Nephron (organoid): ENCODE results near the gene SETBP1.

Experiments
- H3K27ac Mint-ChIP-seq, 3 experiments: 2 replicates each; pipeline ENCODE4 v1.8.0; 2020; ENCODE audit warnings: mixed read lengths in 3 of 3, mild to moderate bottlenecking in 2 of 3, moderate library complexity in 1 of 3
- H3K27me3 Mint-ChIP-seq: 2 replicates; pipeline ENCODE4 v1.8.0; 2021; ENCODE audit warnings: low read depth, mild to moderate bottlenecking, moderate library complexity, mixed read lengths
- H3K36me3 Mint-ChIP-seq: 2 replicates; pipeline ENCODE4 v1.8.0; 2020; ENCODE audit warnings: low read depth, mixed read lengths
- H3K4me1 Mint-ChIP-seq: 2 replicates; pipeline ENCODE4 v1.8.0; 2020; ENCODE audit warnings: mixed read lengths
- H3K4me3 Mint-ChIP-seq, 3 experiments: 2 replicates each; pipeline ENCODE4 v1.8.0; 2020; ENCODE audit warnings: mild to moderate bottlenecking in 3 of 3, mixed read lengths in 3 of 3, moderate library complexity in 2 of 3
- H3K9me3 Mint-ChIP-seq: 2 replicates; pipeline ENCODE4 v1.8.0; 2020; ENCODE audit warnings: mixed read lengths
- TF ChIP-seq, protein P1 (sequence below), 3 experiments: fragments of 200-600 bp; sonication (generic); IDR thresholded peaks; one replicate each; pipeline ENCODE4 v1.5.0; 2021; ENCODE audit warnings: antibody characterized with exemption in 3 of 3; ENCODE audit not compliant: unreplicated experiment in 3 of 3

Gene SETBP1

DNA sequence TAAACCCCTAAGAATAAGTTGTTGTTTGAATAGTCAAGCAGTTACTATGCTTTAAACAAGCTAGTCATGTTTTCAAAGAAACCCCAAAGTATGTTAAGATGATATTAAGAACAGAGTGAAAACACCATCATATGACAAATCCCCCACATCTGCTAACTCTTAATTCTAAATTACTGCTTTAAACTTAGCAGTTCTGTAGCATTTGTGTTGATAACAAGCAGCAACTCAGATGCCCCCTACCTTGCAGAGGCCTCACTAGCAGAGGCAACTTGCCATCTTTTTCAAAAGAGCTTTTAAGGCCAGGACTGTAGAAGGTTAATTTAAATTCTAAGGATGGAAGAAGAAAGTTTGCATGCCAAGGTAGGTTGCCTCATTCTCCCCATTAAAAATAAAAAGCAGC, 376.2 kb downstream of the SETBP1 start:
- peak overlapping the region; percentile 67 to 91 (median 81) for H3K27ac Mint-ChIP-seq
- H3K36me3 Mint-ChIP-seq, result peaks cover 41% of the 10 kb centered on the region
- TF ChIP-seq, protein P1, sequence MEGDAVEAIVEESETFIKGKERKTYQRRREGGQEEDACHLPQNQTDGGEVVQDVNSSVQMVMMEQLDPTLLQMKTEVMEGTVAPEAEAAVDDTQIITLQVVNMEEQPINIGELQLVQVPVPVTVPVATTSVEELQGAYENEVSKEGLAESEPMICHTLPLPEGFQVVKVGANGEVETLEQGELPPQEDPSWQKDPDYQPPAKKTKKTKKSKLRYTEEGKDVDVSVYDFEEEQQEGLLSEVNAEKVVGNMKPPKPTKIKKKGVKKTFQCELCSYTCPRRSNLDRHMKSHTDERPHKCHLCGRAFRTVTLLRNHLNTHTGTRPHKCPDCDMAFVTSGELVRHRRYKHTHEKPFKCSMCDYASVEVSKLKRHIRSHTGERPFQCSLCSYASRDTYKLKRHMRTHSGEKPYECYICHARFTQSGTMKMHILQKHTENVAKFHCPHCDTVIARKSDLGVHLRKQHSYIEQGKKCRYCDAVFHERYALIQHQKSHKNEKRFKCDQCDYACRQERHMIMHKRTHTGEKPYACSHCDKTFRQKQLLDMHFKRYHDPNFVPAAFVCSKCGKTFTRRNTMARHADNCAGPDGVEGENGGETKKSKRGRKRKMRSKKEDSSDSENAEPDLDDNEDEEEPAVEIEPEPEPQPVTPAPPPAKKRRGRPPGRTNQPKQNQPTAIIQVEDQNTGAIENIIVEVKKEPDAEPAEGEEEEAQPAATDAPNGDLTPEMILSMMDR (IDR thresholded peaks at IDR 0.05; ENCODE audit: unreplicated experiment in 3 of 3), result no peak
- peaks cover 48% of the 10 kb centered on the region for H3K4me1 Mint-ChIP-seq
- H3K4me3 Mint-ChIP-seq, result no peak overlapping the region
- no peaks in the 10 kb centered on the region for H3K9me3 Mint-ChIP-seq
- no peaks in the 10 kb centered on the region for H3K27me3 Mint-ChIP-seq

DNA sequence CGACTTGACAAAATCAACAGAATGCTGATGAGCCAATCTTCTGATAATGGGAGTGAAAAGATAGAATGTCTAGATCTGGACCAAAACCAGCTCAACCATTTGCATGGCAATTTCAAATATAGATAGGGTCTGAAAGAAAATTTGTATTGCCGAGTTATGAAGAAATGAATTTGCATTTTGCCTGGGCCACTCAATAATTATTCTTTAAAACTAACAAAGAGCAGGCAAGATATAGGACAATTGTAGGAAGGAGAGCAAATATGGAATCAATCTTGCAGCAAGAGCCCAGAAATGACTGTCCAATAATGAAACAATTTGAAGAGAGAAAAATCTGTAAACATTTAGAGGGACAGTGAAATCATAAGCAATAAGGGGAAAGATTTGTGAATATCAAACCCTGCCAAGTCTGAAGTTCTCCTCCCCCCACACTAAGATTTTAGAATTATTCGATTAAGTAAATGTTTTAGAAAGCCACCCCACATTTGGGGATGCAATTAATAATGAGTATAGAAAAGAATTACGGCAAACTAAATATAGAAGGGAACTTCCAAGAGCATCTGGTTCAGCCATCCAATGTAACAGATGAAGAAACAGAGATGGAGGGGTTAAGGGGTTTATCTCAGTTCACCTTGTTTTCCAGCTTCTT, 377.4 kb downstream of the SETBP1 start:
- no peak overlapping the region for H3K4me3 Mint-ChIP-seq
- peaks cover 45% of the 10 kb centered on the region for H3K36me3 Mint-ChIP-seq
- H3K27me3 Mint-ChIP-seq, result no peaks in the 10 kb centered on the region
- TF ChIP-seq, protein P1 (IDR thresholded peaks at IDR 0.05; ENCODE audit: unreplicated experiment in 3 of 3), result no peak
- H3K4me1 Mint-ChIP-seq, result peaks cover 41% of the 10 kb centered on the region
- no peaks in the 10 kb centered on the region for H3K9me3 Mint-ChIP-seq
- peak overlapping the region; percentile 26 to 91 (median 74) for H3K27ac Mint-ChIP-seq

DNA sequence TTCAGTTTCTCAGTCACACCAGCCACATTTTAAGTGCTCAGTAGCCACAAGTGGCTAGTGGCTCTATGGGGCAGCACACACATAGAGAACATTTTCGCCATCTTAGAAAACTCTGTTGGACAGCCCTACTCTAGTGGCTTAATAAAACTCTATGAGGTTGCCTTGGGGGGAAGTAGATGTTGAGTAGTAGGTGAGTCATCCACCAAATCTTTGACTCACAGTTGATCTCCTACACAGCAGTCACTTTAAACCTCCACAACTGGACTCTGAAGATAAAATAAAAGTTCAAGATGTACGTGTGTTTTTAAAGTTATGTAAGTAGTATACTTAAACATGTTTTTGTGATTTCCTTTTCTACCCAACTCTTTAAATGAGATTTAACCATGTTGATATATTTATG, 379.0 kb downstream of the SETBP1 start:
- H3K36me3 Mint-ChIP-seq, result peaks cover 49% of the 10 kb centered on the region
- TF ChIP-seq, protein P1 (IDR thresholded peaks at IDR 0.05; ENCODE audit: unreplicated experiment in 3 of 3), result no peak
- peak overlapping the region in 1 of 3 experiments; percentile 24 for H3K27ac Mint-ChIP-seq
- H3K4me1 Mint-ChIP-seq, result peaks cover 36% of the 10 kb centered on the region
- H3K27me3 Mint-ChIP-seq, result no peaks in the 10 kb centered on the region
- H3K4me3 Mint-ChIP-seq, result no peak overlapping the region
- no peaks in the 10 kb centered on the region for H3K9me3 Mint-ChIP-seq

DNA sequence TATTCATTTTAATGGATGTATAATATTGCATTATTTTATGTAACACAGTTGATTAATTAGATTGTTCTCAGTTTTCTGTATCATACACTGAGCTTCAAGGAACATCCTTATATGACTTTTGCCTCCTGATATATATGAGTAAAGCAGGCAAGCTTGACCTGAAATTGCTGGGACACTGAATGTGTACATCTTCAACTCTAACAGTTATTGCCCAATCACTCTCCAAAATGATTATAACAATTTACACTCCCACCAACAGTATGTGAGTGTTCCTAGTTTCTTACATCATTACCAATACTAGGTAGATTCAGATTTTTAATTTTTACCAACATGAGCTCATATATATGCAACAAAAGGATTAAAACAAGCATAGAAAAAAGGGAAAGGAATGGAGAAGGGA, 379.4 kb downstream of the SETBP1 start:
- peaks cover 53% of the 10 kb centered on the region for H3K36me3 Mint-ChIP-seq
- H3K27ac Mint-ChIP-seq, result peak overlapping the region in 2 of 3 experiments; percentile 24 to 38
- no peak overlapping the region for H3K4me3 Mint-ChIP-seq
- H3K27me3 Mint-ChIP-seq, result no peaks in the 10 kb centered on the region
- H3K9me3 Mint-ChIP-seq, result no peaks in the 10 kb centered on the region
- TF ChIP-seq, protein P1 (IDR thresholded peaks at IDR 0.05; ENCODE audit: unreplicated experiment in 3 of 3), result no peak
- peaks cover 32% of the 10 kb centered on the region for H3K4me1 Mint-ChIP-seq

DNA sequence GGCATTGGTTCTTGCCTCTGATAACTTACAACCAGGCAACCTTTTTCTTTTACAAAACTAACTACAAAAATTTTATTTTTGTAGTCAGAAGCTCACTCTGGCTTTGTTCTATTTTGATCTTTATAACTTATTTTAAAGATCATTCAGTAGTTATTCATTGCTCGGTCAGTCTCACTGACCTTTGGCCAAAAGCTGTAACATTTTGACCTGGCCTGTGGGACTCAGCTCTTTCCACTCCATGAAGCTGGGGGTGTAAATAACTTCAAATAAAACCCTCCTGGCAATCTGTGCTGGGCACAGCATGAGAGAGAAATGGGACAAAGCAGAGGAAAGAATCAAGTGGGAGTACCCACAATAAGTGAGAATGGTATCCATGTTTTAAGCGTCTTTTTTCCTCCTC, 380.7 kb downstream of the SETBP1 start:
- H3K9me3 Mint-ChIP-seq, result no peaks in the 10 kb centered on the region
- H3K27ac Mint-ChIP-seq, result peak overlapping the region; percentile 41 to 82 (median 44)
- H3K4me1 Mint-ChIP-seq, result peaks cover 25% of the 10 kb centered on the region
- H3K27me3 Mint-ChIP-seq, result no peaks in the 10 kb centered on the region
- peaks cover 66% of the 10 kb centered on the region for H3K36me3 Mint-ChIP-seq
- H3K4me3 Mint-ChIP-seq, result no peak overlapping the region
- TF ChIP-seq, protein P1 (IDR thresholded peaks at IDR 0.05; ENCODE audit: unreplicated experiment in 3 of 3), result no peak
